ENCODE measurements around the gene KIF5B.
"Not testable (repeated sequence)": the region's sequence is repeated elsewhere in the genome, so short reads cannot be mapped to it uniquely, and the experiment has no call there.

Gene KIF5B

GRCh38 chr10:32060347-32060746 lies 4.1 kb upstream of the KIF5B start:
- DNase-seq (ENCODE audit: low read depth in 2 of 2): no peak

- DNase-seq (ENCODE audit: low read depth in 2 of 2): no peak
These were observed 3.2 kb upstream of the KIF5B start for GRCh38 chr10:32059472-32059871.

GRCh38 chr10:32057036-32057372 lies 779 bp upstream of the KIF5B start:
- DNase-seq (ENCODE audit: low read depth in 2 of 2): no peak

- peak; percentile 26 to 29 for DNase-seq (ENCODE audit: low read depth in 2 of 2)
These were observed 618 bp downstream of the KIF5B start for GRCh38 chr10:32055478-32056135.

GRCh38 chr10:32054094-32054493 lies 2.1 kb downstream of the KIF5B start:
- DNase-seq (ENCODE audit: low read depth in 2 of 2): no peak

GRCh38 chr10:32053392-32053791 lies 2.8 kb downstream of the KIF5B start:
- DNase-seq (ENCODE audit: low read depth in 2 of 2): not testable (repeated sequence)

- no peak for DNase-seq (ENCODE audit: low read depth in 2 of 2)
These were observed 4.3 kb downstream of the KIF5B start for GRCh38 chr10:32051926-32052325.

GRCh38 chr10:32050177-32050576 lies 6.0 kb downstream of the KIF5B start:
- no peak for DNase-seq (ENCODE audit: low read depth in 2 of 2)

- no peak for DNase-seq (ENCODE audit: low read depth in 2 of 2)
These were observed 7.1 kb downstream of the KIF5B start for GRCh38 chr10:32049113-32049512.

GRCh38 chr10:32048282-32048681 lies 7.9 kb downstream of the KIF5B start:
- DNase-seq (ENCODE audit: low read depth in 2 of 2): no peak

GRCh38 chr10:32047881-32048280 lies 8.3 kb downstream of the KIF5B start:
- DNase-seq (ENCODE audit: low read depth in 2 of 2): no peak

- no peak for DNase-seq (ENCODE audit: low read depth in 2 of 2)
These were observed 10.1 kb downstream of the KIF5B start for GRCh38 chr10:32046151-32046550.

- not testable (repeated sequence) for DNase-seq (ENCODE audit: low read depth in 2 of 2)
These were observed 13.5 kb downstream of the KIF5B start for GRCh38 chr10:32042730-32043129.

- no peak for DNase-seq (ENCODE audit: low read depth in 2 of 2)
These were observed 14.8 kb downstream of the KIF5B start for GRCh38 chr10:32041290-32042028.

- DNase-seq (ENCODE audit: low read depth in 2 of 2): no peak
These were observed 16.5 kb downstream of the KIF5B start for GRCh38 chr10:32039734-32040133.

GRCh38 chr10:32038777-32039176 lies 17.4 kb downstream of the KIF5B start:
- DNase-seq (ENCODE audit: low read depth in 2 of 2): no peak

- no peak for DNase-seq (ENCODE audit: low read depth in 2 of 2)
These were observed 19.3 kb downstream of the KIF5B start for GRCh38 chr10:32036922-32037321.

- no peak for DNase-seq (ENCODE audit: low read depth in 2 of 2)
These were observed 21.2 kb downstream of the KIF5B start for GRCh38 chr10:32035038-32035437.

- no peak for DNase-seq (ENCODE audit: low read depth in 2 of 2)
These were observed 23.1 kb downstream of the KIF5B start for GRCh38 chr10:32033171-32033570.

- no peak for DNase-seq (ENCODE audit: low read depth in 2 of 2)
These were observed 24.3 kb downstream of the KIF5B start for GRCh38 chr10:32031920-32032319.

GRCh38 chr10:32031424-32031823 lies 24.8 kb downstream of the KIF5B start:
- no peak for DNase-seq (ENCODE audit: low read depth in 2 of 2)

GRCh38 chr10:32028710-32029109 lies 27.5 kb downstream of the KIF5B start:
- no peak for DNase-seq (ENCODE audit: low read depth in 2 of 2)

- no peak for DNase-seq (ENCODE audit: low read depth in 2 of 2)
These were observed 33.0 kb downstream of the KIF5B start for GRCh38 chr10:32023264-32023663.

- DNase-seq (ENCODE audit: low read depth in 2 of 2): no peak
These were observed 39.2 kb downstream of the KIF5B start for GRCh38 chr10:32017044-32017443.
